Mesenchymal stem cell (in vitro differentiated cells and primary cell): ENCODE measurements around the gene HOXC9.

Experiments
- DNase-seq: peaks from one replicate; pipeline ENCODE4 v3.0.0-alpha.2; 2013
- H2AFZ ChIP-seq: one replicate; pipeline ENCODE4 v1.6.1; 2013; ENCODE audit warnings: low read depth, mild to moderate bottlenecking, control low read depth, inconsistent platforms, low read length, moderate library complexity
- H2AK5ac ChIP-seq: 2 replicates; pipeline ENCODE4 v1.6.1; 2013; ENCODE audit warnings: low read length, moderate library complexity, mild to moderate bottlenecking, inconsistent platforms; ENCODE audit not compliant: severe bottlenecking
- H2BK120ac ChIP-seq: one replicate; pipeline ENCODE4 v1.6.1; 2013; ENCODE audit warnings: low read depth, mild to moderate bottlenecking, inconsistent platforms, low read length, moderate library complexity
- H2BK12ac ChIP-seq, 2 experiments: one replicate each; pipeline ENCODE4 v1.6.1; 2013; ENCODE audit warnings: inconsistent platforms in 2 of 2, low read length in 2 of 2, mild to moderate bottlenecking in 2 of 2, moderate library complexity in 2 of 2, control low read depth in 1 of 2
- H2BK15ac ChIP-seq: one replicate; pipeline ENCODE4 v1.6.1; 2013; ENCODE audit warnings: mild to moderate bottlenecking, low read depth, inconsistent platforms; ENCODE audit not compliant: poor library complexity, severe bottlenecking
- H2BK5ac ChIP-seq: 2 replicates; pipeline ENCODE4 v1.6.1; 2013; ENCODE audit warnings: low read depth, mild to moderate bottlenecking, low read length, control low read depth, inconsistent platforms; ENCODE audit not compliant: poor library complexity, severe bottlenecking
- H3K14ac ChIP-seq, 2 experiments: one replicate each; pipeline ENCODE4 v1.6.1; 2013; ENCODE audit warnings: inconsistent platforms in 2 of 2, low read length in 2 of 2, control low read depth in 1 of 2, mild to moderate bottlenecking in 1 of 2, moderate library complexity in 1 of 2
- H3K18ac ChIP-seq, 2 experiments: one replicate each; pipeline ENCODE4 v1.6.1; 2013; ENCODE audit warnings: inconsistent platforms in 2 of 2, low read length in 2 of 2, control low read depth in 1 of 2, low read depth in 1 of 2, mild to moderate bottlenecking in 1 of 2
- H3K23ac ChIP-seq, 2 experiments: one replicate each; pipeline ENCODE4 v1.6.1; 2013; ENCODE audit warnings: inconsistent platforms in 2 of 2, low read length in 2 of 2, mild to moderate bottlenecking in 2 of 2, moderate library complexity in 2 of 2, control low read depth in 1 of 2
- H3K27ac ChIP-seq: 2 replicates; pipeline ENCODE4 v1.5.1; 2013; ENCODE audit warnings: mild to moderate bottlenecking, moderate library complexity, low read length, control low read depth, inconsistent platforms; ENCODE audit not compliant: poor library complexity, severe bottlenecking
- H3K27me3 ChIP-seq, 2 experiments: 2 replicates each; pipeline versions ENCODE4 v1.6.1 to v1.7.0; 2013; ENCODE audit warnings: low read length in 2 of 2, mild to moderate bottlenecking in 2 of 2, moderate library complexity in 2 of 2, control low read depth in 1 of 2, inconsistent platforms in 1 of 2; ENCODE audit not compliant: control insufficient read depth in 1 of 2, insufficient read depth in 1 of 2
- H3K36me3 ChIP-seq, 2 experiments: 2 replicates each; pipeline versions ENCODE4 v1.6.1 to v1.7.0; 2013; ENCODE audit warnings: low read length in 2 of 2, control low read depth in 1 of 2, inconsistent platforms in 1 of 2, low read depth in 1 of 2, mild to moderate bottlenecking in 1 of 2; ENCODE audit not compliant: insufficient read depth in 2 of 2, control insufficient read depth in 1 of 2
- H3K4ac ChIP-seq, 2 experiments: one replicate each; pipeline ENCODE4 v1.6.1; 2013; ENCODE audit warnings: inconsistent platforms in 2 of 2, low read length in 2 of 2, mild to moderate bottlenecking in 2 of 2, moderate library complexity in 2 of 2, control low read depth in 1 of 2, low read depth in 1 of 2
- H3K4me1 ChIP-seq: 2 replicates; pipeline ENCODE4 v1.6.1; 2013; ENCODE audit warnings: low read depth, low read length, control low read depth; ENCODE audit not compliant: control insufficient read depth, insufficient read depth
- H3K4me2 ChIP-seq: 2 replicates; pipeline ENCODE4 v1.6.1; 2013; ENCODE audit warnings: low read length, mild to moderate bottlenecking, inconsistent platforms; ENCODE audit not compliant: poor library complexity, severe bottlenecking
- H3K4me3 ChIP-seq, 2 experiments: 2 replicates each; pipeline versions ENCODE4 v1.5.1 to v1.7.0; 2013; ENCODE audit warnings: low read length in 2 of 2, mild to moderate bottlenecking in 2 of 2, control low read depth in 1 of 2, low read depth in 1 of 2; ENCODE audit not compliant: insufficient read depth in 1 of 2
- H3K79me1 ChIP-seq: replicated peaks from 2 replicates; pipeline ENCODE4 v1.6.1; 2013; ENCODE audit warnings: mild to moderate bottlenecking, control low read depth, low read length, inconsistent platforms; ENCODE audit not compliant: poor library complexity, severe bottlenecking
- H3K9ac ChIP-seq: 2 replicates; pipeline ENCODE4 v1.7.0; 2013; ENCODE audit warnings: mild to moderate bottlenecking, low read length, moderate library complexity
- H3K9me3 ChIP-seq: 2 replicates; pipeline ENCODE4 v1.7.0; 2013; ENCODE audit warnings: mild to moderate bottlenecking, low read length; ENCODE audit not compliant: control insufficient read depth
- H4K8ac ChIP-seq: one replicate; pipeline ENCODE4 v1.6.1; 2013; ENCODE audit warnings: inconsistent platforms, mild to moderate bottlenecking, low read length, moderate library complexity
- H4K91ac ChIP-seq: one replicate; pipeline ENCODE4 v1.6.1; 2013; ENCODE audit warnings: mild to moderate bottlenecking, low read length, inconsistent platforms
- WGBS: methylation state at CpG from one replicate; pipeline ENCODE4 v1.1.7; 2013; ENCODE audit warnings: mixed read lengths; 5-methylcytosine and 5-hydroxymethylcytosine counted together

HOXC9 gene

GRCh38 chr12:54012631-54013409, 12.9 kb downstream of the HOXC9 start:
- peak overlapping the region; percentile 9 to 61 for H2BK12ac ChIP-seq
- DNase-seq, result peak; percentile 45
- H2AFZ ChIP-seq, result no peak overlapping the region
- no peaks in the 10 kb centered on the region for H3K79me1 ChIP-seq
- H3K9ac ChIP-seq, result peak overlapping the region; percentile 96
- H2BK5ac ChIP-seq, result peak overlapping the region; percentile 68
- peak overlapping the region; percentile 75 for H4K8ac ChIP-seq
- H2AK5ac ChIP-seq, result peak overlapping the region; percentile 38
- H3K4me1 ChIP-seq, result peaks cover 27% of the 10 kb centered on the region
- peak overlapping the region; percentile 87 for H2BK120ac ChIP-seq
- H3K4ac ChIP-seq, result peak overlapping the region; percentile 13 to 46
- H4K91ac ChIP-seq, result peak overlapping the region; percentile 60
- no peaks in the 10 kb centered on the region for H3K36me3 ChIP-seq
- WGBS, result 41% methylated on average over 3 of the region's 6 CpGs
- no peak overlapping the region for H2BK15ac ChIP-seq
- peak overlapping the region; percentile 55 to 87 for H3K18ac ChIP-seq
- no peaks in the 10 kb centered on the region for H3K9me3 ChIP-seq
- no peak overlapping the region for H3K14ac ChIP-seq
- peak overlapping the region in 1 of 2 experiments; percentile 85 for H3K23ac ChIP-seq
- no peaks in the 10 kb centered on the region for H3K27me3 ChIP-seq
- peak overlapping the region in 1 of 2 experiments; percentile 77 for H3K4me3 ChIP-seq
- H3K27ac ChIP-seq, result peak overlapping the region; percentile 98
- peak overlapping the region; percentile 57 for H3K4me2 ChIP-seq

- H3K4me3 ChIP-seq, result peak overlapping the region in 1 of 2 experiments; percentile 77
- H2BK5ac ChIP-seq, result peak overlapping the region; percentile 48
- H3K14ac ChIP-seq, result no peak overlapping the region
- peak overlapping the region; percentile 72 for H2AFZ ChIP-seq
- H3K79me1 ChIP-seq, result no peaks in the 10 kb centered on the region
- peak overlapping the region in 1 of 2 experiments; percentile 92 for H3K23ac ChIP-seq
- H3K4me1 ChIP-seq, result peaks cover 21% of the 10 kb centered on the region
- peak overlapping the region; percentile 98 for H3K27ac ChIP-seq
- peak overlapping the region; percentile 70 for H4K91ac ChIP-seq
- H2BK15ac ChIP-seq, result peak overlapping the region; percentile 63
- no peaks in the 10 kb centered on the region for H3K9me3 ChIP-seq
- no peaks in the 10 kb centered on the region for H3K36me3 ChIP-seq
- H2BK12ac ChIP-seq, result peak overlapping the region; percentile 75 to 92
- WGBS, result 14% methylated on average over 22 of the region's 36 CpGs
- peak overlapping the region; percentile 82 for H3K4me2 ChIP-seq
- peak overlapping the region; percentile 88 for H2BK120ac ChIP-seq
- peak overlapping the region; percentile 91 to 96 for H3K18ac ChIP-seq
- peak overlapping the region; percentile 90 for H4K8ac ChIP-seq
- no peak for DNase-seq
- peak overlapping the region; percentile 96 for H3K9ac ChIP-seq
- H3K4ac ChIP-seq, result peak overlapping the region; percentile 82 to 92
- peak overlapping the region; percentile 97 for H2AK5ac ChIP-seq
- no peaks in the 10 kb centered on the region for H3K27me3 ChIP-seq
Observed at GRCh38 chr12:54014377-54015017, 14.5 kb downstream of the HOXC9 start.

- Histone ChIP-seq H3K4me1 (peaks cover 24% of the 10 kb centered on the region), H2BK5ac (peak overlapping the region; percentile 84), H2AK5ac (peak overlapping the region; percentile 99), H2AFZ (no peak overlapping the region), H3K79me1 (no peaks in the 10 kb centered on the region), H3K4me2 (peak overlapping the region; percentile 69), H4K91ac (peak overlapping the region; percentile 76), H3K9ac (peak overlapping the region; percentile 96), H3K9me3 (no peaks in the 10 kb centered on the region), H3K23ac (peak overlapping the region in 1 of 2 experiments; percentile 86), H3K36me3 (no peaks in the 10 kb centered on the region), H2BK15ac (no peak overlapping the region), H2BK120ac (peak overlapping the region; percentile 68), H3K18ac (peak overlapping the region; percentile 57 to 74), H3K27me3 (no peaks in the 10 kb centered on the region), H3K4ac (peak overlapping the region in 1 of 2 experiments; percentile 49), H3K4me3 (peak overlapping the region in 1 of 2 experiments; percentile 79), H2BK12ac (peak overlapping the region in 1 of 2 experiments; percentile 21), H3K27ac (peak overlapping the region; percentile 98), H4K8ac (peak overlapping the region; percentile 90), H3K14ac (no peak overlapping the region)
- no peak for DNase-seq
- WGBS, result 39% methylated on average over 18 of the region's 23 CpGs
Observed at GRCh38 chr12:54015018-54015931, 15.3 kb downstream of the HOXC9 start.
